Activated CD4-positive, alpha-beta T cell treated with anti-CD3 and anti-CD28 coated beads, Interleukin-2, Interleukin-6, amounts not matched to agents 100 ng/mL and 50 ng/mL, durations not matched to agents 16 hours and 8 hours (primary cell): ENCODE results near the gene SYTL3.

ENCODE experiments used
- DNase-seq: peaks from one replicate; pipeline ENCODE4 v3.0.0-alpha.2; 2020

Gene SYTL3

GRCh38 chr6:158735009-158735408 is 85.2 kb downstream of the SYTL3 start:
- DNase-seq: no peak

- DNase-seq: no peak
Measured at GRCh38 chr6:158737082-158737709, 87.3 kb downstream of the SYTL3 start.

DNA sequence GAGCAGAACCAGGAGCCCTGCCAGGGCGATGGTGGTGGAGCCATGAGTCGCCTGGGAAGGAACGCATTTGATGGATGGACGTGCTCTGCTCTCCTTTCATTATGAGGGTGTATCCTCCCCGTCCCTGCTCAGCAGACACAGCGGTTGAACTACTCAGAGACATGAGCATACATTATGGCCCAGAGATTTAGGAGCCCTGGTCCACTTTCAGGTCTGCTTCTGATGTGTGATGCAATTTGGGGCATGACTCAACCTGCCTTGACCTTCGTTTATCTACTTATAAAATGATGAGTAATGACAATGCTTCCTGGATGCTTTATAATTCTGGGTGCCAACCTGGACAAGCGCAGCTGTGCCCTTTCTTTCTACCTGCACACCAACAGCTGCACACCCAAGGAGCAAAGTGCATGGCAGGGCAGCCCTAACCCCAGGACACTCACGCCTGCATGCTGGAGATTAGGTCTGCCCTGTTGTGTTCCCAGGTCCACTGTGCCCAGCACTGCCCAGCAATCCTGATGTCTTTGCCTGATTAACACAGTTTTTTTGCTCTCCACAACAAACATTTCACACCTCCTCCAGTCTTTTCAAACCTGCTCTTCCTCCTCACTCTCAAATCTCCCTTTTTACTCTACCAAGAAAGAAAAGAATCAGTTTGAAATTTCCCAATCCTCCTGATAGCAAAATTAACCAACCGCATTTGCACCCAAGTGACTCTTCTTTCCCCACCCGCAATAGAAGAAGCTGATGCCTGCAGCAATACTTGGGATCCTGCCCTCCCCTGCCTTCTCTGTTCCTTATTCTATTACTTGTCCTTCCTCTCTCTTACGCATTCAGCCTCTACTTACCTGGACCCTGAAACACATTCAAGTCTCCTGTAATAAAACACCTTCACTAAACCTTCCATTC is 88.1 kb downstream of the SYTL3 start:
- DNase-seq: no peak

GRCh38 chr6:158739673-158740072 is 89.8 kb downstream of the SYTL3 start:
- DNase-seq: no peak

DNA sequence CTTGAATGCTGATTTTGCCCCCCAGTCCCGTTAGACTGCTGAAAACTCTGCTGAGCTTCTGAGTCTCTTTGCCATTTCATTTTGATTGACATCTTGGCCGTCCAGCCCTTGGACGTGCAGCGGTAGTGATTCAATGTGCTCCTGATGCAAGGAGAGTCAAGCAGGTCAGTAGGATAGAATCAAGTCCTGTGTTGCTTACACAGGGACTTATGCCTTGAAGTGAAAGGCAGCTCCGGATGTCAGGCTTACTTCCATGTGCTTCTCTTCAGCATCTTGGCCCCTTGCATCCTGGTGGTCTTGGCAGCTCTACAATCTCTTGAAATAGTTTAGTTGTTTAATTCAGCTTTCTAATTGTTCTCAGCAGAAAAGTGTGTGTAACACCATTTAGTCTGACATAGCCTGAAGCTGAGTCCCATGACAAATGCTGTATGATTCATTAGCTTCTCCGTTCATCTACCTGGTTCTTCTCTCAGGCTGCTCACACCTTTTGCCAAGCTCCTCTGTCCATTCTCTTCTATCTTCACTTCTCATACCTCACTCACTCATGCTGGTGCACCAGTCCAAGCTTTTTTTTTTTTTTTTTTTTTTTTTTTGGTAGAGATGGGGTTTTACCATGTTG is 93.3 kb downstream of the SYTL3 start:
- DNase-seq: no peak

DNA sequence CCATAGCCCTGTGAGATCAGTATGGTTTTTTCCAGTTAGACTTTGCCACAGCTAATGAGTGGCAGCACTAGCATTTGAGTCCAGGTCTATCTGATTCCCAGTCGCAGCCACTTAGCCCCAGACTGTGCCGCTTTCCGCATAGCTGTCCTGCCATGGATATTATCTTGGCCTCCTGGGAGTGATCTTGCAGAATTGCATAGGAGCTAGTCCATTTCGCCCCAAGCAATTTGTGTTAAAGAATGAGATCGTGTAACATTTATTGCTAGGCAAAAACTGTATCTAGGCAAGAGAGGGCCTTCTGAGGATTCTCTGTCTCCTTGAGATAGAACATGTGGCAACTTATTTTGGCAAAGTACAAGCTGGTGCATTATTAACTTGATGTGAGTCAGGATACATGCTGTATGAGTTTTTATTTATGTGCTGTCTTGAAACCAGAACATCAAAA is 95.2 kb downstream of the SYTL3 start:
- DNase-seq: no peak

GRCh38 chr6:158751224-158751623 is 101.4 kb downstream of the SYTL3 start:
- no peak for DNase-seq

GRCh38 chr6:158751921-158752320 is 102.1 kb downstream of the SYTL3 start:
- no peak for DNase-seq

DNA sequence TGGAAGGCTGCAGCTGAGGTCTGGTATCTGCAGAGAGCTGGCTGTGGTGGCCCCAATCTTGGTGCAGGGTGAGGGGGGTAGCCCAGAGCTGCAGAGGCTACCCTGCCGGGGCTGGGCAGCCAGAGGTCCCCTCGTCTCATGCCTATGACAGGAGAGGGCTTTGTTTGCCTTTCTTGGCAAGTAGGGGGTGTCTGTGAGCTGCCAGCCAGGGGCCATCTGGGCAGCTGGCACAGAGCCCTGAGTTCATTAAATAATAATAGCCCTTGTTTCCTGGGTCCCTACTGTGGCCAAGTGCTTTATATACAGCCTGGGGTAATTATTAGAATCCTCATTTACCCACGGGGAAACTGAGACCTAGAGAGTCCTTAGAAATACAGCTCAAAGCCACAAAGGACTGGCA is 102.8 kb downstream of the SYTL3 start:
- DNase-seq: no peak

- DNase-seq: no peak
Measured at GRCh38 chr6:158753811-158754210, 104.0 kb downstream of the SYTL3 start.

GRCh38 chr6:158754738-158755137 is 104.9 kb downstream of the SYTL3 start:
- DNase-seq: no peak

GRCh38 chr6:158755636-158756035 is 105.8 kb downstream of the SYTL3 start:
- no peak for DNase-seq

DNA sequence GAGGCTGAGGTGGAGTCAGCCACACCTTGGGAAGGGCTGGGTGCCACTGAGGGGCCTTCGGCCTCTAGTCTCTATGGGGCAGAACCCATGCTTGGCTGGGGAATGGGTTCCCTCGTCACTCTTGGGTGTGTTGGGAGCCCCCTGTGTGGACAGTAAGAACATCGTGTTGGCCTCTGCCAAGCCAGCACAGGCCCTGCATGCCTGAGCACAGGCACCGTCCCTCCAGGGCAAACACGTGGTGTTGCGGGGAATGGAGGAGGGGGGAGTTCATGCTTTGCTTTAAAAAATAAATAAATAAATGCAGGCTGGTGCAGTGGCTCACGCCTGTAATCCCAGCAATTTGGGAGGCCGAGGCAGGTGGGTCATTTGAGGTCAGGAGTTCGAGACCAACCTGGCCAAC is 106.3 kb downstream of the SYTL3 start:
- DNase-seq: no peak

DNA sequence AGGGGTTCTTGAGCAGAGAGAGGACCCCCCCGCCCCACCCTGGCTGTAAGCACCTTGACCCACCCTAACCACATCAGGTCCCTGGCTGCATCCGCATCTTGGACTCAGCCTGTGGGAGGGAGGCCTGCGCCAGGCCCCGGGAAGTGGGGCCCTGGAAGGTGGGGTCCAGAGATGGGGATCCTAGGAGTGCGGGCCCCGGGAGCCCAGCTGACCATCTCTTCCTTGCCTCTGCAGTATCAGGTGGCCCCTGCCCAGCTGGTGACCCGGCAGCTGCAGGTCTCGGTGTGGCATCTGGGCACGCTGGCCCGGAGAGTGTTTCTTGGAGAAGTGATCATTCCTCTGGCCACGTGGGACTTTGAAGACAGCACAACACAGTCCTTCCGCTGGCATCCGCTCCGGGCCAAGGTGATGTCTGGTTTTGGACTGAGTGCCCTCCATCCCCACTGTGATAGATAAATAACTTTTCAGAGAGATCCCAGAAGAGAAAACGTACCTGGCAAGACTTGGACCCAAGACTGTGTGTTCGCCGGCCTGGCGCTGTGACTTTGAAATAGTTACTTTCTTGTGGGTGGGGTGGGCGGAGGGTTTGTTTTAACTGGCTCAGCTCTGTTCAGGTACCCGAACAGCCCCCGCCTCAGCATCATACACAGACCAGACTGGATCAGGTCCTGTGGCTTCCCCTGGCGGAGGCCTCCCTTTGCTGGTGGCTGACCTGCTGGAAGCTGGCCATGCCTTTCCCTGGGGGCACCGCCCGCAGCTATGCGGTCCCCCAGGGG is 107.3 kb downstream of the SYTL3 start:
- DNase-seq: no peak

- no peak for DNase-seq
Measured at GRCh38 chr6:158757753-158758090, 107.9 kb downstream of the SYTL3 start.

- DNase-seq: no peak
Measured at GRCh38 chr6:158758451-158758860, 108.6 kb downstream of the SYTL3 start.

DNA sequence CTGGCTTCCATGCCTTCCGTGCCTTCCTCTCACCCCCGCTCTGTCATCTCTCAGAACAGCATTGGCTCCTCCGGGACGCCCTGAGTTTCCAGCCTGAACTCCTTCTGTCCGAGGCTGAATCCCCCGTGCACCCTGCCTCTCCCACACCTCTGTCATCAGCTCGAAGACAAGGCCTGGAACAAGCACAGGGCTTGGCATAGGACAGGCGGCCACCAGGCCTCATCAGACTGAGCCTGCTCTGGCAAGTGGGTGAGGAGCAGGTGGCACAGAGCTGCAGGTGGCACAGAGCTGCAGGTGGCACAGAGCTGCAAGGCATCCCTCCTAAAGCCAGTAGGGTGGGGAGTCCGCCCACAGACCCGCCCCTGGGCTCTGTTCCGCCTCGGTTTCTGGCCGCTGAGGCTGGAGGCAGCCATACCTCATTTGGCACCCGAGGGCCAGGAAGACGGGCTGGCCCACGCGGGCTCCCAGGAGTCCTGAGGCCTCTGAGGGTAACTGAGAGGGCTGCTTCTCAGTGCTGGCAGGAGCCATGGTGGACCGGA is 109.2 kb downstream of the SYTL3 start:
- no peak for DNase-seq

- no peak for DNase-seq
Measured at GRCh38 chr6:158759966-158760617, 110.2 kb downstream of the SYTL3 start.

- DNase-seq: no peak
Measured at GRCh38 chr6:158760618-158761250, 110.9 kb downstream of the SYTL3 start.

DNA sequence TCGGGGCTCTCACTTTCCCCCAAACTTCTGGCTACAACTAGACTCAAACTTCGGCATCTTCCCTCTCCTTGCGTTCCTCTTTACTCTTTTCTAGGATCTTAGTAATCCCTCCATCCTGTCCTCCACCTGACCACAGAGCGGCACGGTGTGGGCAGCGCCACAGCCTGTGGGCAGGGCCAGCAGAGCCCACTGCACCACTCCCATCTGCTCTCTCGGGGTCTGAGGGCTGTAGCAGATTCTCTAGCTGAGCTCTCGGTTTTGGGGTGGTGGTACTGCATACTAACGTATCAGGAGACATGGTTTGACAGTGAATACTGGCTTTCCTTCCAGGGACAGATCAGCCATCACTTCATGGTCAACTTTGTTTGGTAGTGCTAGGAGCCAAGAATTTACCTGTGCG is 111.9 kb downstream of the SYTL3 start:
- no peak for DNase-seq

DNA sequence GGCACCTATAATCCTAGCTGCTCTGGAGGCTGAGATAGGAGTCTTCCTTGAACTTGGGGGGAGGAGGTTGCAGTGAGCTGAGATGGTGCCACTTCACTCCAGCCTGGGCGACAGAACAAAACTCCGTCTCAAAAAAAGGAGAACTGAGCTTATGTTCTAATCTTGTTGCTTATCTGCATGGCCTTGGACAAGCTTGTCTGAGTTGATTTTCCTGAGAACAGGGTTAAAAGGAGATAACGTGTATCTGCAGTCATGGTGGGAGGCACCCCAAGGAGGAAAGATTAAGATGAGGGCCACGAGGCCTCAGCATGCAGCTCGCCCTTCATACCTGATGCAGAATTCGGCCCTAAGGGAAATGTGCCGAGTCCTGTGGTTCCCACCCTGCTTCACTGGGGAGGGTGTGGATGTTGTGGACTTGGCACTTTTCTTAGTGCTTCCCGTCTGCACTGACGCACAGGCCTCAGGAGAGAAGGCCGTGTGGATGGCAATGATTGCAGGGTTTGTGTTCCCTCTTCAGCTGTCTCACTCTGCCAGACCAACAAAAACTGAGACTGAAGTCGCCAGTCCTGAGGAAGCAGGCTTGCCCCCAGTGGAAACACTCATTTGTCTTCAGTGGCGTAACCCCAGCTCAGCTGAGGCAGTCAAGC is 113.1 kb downstream of the SYTL3 start:
- DNase-seq: no peak
